Common myeloid progenitor, CD34-positive (primary cell): ENCODE measurements around the gene ABCA13.
A peak's percentile ranks its signal among the peaks of the same experiment; 100 is the strongest.

Experiments
- CTCF ChIA-PET: fragments of 350-600 bp; sonication (Branson Sonifier 250); formaldehyde crosslinking; loops from one replicate; lab custom pipeline; 2021; ENCODE audit warnings: antibody characterized with exemption; lab: Charles Lee
- POLR2A ChIA-PET: fragments of 350-600 bp; sonication (Branson Sonifier 250); formaldehyde crosslinking; loops from one replicate; lab custom pipeline; 2021; ENCODE audit warnings: antibody characterized with exemption; lab: Charles Lee
- DNase-seq, 3 donors: peaks; one replicate each; pipeline versions ENCODE4 v3.0.0 to v3.0.0-alpha.2; 2013
- H3K27ac ChIP-seq, 2 experiments: 1 replicate in 1 of 2; 2 replicates in 1 of 2; pipeline ENCODE4 v1.7.0; 2013; ENCODE audit warnings: inconsistent platforms in 2 of 2, low read length in 2 of 2, mild to moderate bottlenecking in 2 of 2, low read depth in 1 of 2, moderate library complexity in 1 of 2; ENCODE audit not compliant: severe bottlenecking in 2 of 2, insufficient read depth in 1 of 2, poor library complexity in 1 of 2
- H3K27me3 ChIP-seq, 5 experiments: replicated peaks in 2 of 5; 1 replicate in 3 of 5; 2 replicates in 2 of 5; pipeline versions ENCODE4 v1.6.1 to v1.7.0; 2013; ENCODE audit warnings: low read length in 4 of 5, mild to moderate bottlenecking in 2 of 5, moderate library complexity in 2 of 5, inconsistent platforms in 1 of 5; ENCODE audit not compliant: insufficient read depth in 5 of 5, control insufficient read depth in 4 of 5
- H3K36me3 ChIP-seq, 4 experiments: 1 replicate in 2 of 4; 2 replicates in 2 of 4; pipeline versions ENCODE4 v1.6.1 to v1.7.0; 2013; ENCODE audit warnings: low read length in 3 of 4, control low read depth in 1 of 4, mild to moderate bottlenecking in 1 of 4; ENCODE audit not compliant: control insufficient read depth in 4 of 4, insufficient read depth in 4 of 4
- H3K4me1 ChIP-seq, 4 experiments: 1 replicate in 3 of 4; 2 replicates in 1 of 4; pipeline versions ENCODE4 v1.6.1 to v1.7.1; 2013; ENCODE audit warnings: low read length in 3 of 4, mild to moderate bottlenecking in 3 of 4, control low read depth in 1 of 4, inconsistent platforms in 1 of 4, moderate library complexity in 1 of 4; ENCODE audit not compliant: control insufficient read depth in 4 of 4, insufficient read depth in 4 of 4; ENCODE audit errors: control extremely low read depth in 1 of 4
- H3K4me3 ChIP-seq, 7 experiments: 1 replicate in 4 of 7; 2 replicates in 3 of 7; pipeline versions ENCODE4 v1.5.1 to v1.7.0; 2013; ENCODE audit warnings: mild to moderate bottlenecking in 7 of 7, low read length in 6 of 7, moderate library complexity in 6 of 7, inconsistent platforms in 2 of 7, low read depth in 2 of 7, control low read depth in 1 of 7; ENCODE audit not compliant: insufficient read depth in 4 of 7, control insufficient read depth in 1 of 7; ENCODE audit errors: extremely low read depth in 1 of 7
- H3K9me3 ChIP-seq, 5 experiments: 1 replicate in 4 of 5; 2 replicates in 1 of 5; pipeline versions ENCODE4 v1.6.1 to v1.7.1; 2013; ENCODE audit warnings: low read length in 4 of 5, mild to moderate bottlenecking in 2 of 5, inconsistent platforms in 1 of 5, low read depth in 1 of 5, moderate library complexity in 1 of 5; ENCODE audit not compliant: control insufficient read depth in 4 of 5, insufficient read depth in 2 of 5; ENCODE audit errors: control extremely low read depth in 1 of 5
- WGBS: methylation state at CpG from one replicate; pipeline ENCODE4 v1.1.5; 2013; ENCODE audit not compliant: insufficient coverage; 5-methylcytosine and 5-hydroxymethylcytosine counted together

ABCA13 gene

DNA sequence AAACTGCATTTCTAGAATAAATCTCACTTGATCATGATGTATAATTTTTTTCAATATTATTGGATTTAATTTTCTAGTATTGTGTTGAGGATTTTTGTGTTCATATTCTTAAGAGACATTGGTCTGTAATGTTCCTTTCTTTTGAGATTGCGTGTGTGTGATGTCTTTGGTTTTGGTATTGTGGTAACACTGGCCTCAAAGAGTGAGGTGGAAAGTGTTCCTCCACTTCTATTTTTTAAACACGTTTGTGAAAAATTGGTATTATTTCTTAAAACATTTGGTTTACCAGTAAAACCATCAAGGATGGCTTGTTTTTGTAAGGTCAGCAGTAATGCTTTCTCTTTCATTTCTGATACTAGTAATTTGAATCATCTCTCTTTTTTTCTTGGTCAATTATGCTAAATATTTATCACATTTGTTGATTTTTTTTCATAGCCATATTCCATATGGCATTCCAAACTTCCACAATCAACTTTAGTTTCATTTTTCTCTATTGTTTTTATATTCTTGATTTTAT, 462.9 kb downstream of the ABCA13 start:
- no peak overlapping the region for H3K4me3 ChIP-seq
- H3K36me3 ChIP-seq = peaks cover 0 to 2% (median 0%) of the 10 kb centered on the region in 4 experiments
- CTCF ChIA-PET = no interaction called here
- no peaks in the 10 kb centered on the region for H3K4me1 ChIP-seq
- DNase-seq = no peak
- no CpG with 5 or more reads among the region's 2 CpGs for WGBS
- peaks cover 0 to 1% (median 0%) of the 10 kb centered on the region in 5 experiments for H3K27me3 ChIP-seq
- H3K9me3 ChIP-seq = peaks cover 0 to 2% (median 0%) of the 10 kb centered on the region in 5 experiments
- POLR2A ChIA-PET = no interaction called here
- H3K27ac ChIP-seq = no peak overlapping the region

DNA sequence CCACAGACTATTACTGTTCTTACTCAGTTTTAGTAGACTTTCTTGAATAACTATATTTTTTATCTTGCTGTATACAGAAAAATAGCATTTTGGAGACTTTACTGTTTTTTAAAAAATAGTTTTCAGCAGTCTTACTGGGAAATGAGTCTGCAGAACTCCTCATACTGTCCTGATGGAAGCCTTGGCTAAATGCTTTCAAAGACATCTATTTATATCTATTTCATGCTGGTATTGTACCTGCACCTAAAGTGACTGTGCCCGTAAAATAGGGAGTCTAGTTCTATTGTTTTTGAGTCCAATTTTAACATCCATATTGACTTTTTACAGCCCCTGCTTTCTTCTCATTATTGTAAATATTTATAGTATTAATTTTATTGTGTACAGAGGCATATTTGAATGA, 464.5 kb downstream of the ABCA13 start:
- CTCF ChIA-PET = no interaction called here
- no peak for DNase-seq
- Histone ChIP-seq H3K9me3 (peaks cover 0 to 2% (median 0%) of the 10 kb centered on the region in 5 experiments), H3K4me3 (no peak overlapping the region), H3K36me3 (peaks cover 0 to 2% (median 0%) of the 10 kb centered on the region in 4 experiments), H3K4me1 (no peaks in the 10 kb centered on the region), H3K27me3 (no peaks in the 10 kb centered on the region), H3K27ac (no peak overlapping the region)
- POLR2A ChIA-PET = no interaction called here
- no CpG with 5 or more reads among the region's 1 CpG for WGBS

DNA sequence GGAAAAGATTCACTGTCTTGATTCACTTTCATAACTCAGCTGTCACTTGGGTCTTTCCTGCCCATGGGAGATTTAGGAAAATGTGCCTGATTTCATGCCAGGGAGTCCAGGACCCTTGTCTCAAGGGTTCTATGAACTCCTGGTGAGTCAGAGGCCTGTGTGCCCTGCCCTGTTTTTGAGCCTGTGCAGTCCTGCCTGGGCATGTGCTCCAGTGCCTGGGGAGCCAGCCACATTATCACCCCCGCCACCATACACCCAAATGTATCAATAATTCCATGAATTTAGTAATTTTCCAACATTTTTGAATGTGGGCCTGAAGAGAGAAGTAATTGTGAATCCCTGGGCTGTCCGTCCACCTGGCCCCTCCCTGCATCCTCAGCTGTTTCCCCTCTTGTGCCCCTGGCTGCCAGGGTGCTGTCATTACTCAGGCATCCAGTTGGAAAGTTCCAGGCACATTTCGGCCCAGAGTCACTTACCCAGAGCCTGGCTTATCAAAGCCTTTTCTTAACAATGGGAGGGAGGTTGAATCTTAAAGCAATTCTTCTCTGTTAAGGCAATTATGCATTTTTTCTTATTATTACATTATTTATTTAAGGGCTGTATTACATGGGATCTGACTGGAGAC, 465.2 kb downstream of the ABCA13 start:
- WGBS = 100% methylated on average over 2 of the region's 3 CpGs
- no peak for DNase-seq
- H3K9me3 ChIP-seq = peaks cover 0 to 2% (median 0%) of the 10 kb centered on the region in 5 experiments
- H3K36me3 ChIP-seq = peaks cover 0 to 2% (median 0%) of the 10 kb centered on the region in 4 experiments
- H3K27ac ChIP-seq = no peak overlapping the region
- no peak overlapping the region for H3K4me3 ChIP-seq
- no peaks in the 10 kb centered on the region for H3K27me3 ChIP-seq
- ChIA-PET POLR2A (no interaction called here), CTCF (no interaction called here)
- H3K4me1 ChIP-seq = no peaks in the 10 kb centered on the region

DNA sequence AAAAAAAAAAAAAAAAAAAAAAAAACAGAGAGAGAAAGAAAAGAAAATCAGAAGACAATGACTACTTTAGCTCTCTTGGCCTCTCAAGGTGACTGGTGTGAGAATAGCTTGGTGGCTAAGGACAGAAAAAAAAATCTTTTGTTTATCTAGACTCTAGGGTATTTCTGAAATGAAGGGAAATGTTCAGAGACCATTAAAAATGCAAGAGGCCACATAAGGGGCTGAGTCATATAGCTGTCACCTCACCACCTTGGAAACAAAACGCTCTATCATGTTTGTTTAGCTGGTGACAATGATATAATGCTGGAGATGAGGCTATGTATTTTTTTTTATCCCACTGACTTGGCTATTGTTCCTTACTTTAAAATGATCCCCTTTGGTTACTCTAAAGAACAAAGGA, 466.1 kb downstream of the ABCA13 start:
- peak; percentile 13 to 67 (median 66) for DNase-seq
- Histone ChIP-seq H3K4me3 (no peak overlapping the region), H3K9me3 (no peaks in the 10 kb centered on the region), H3K36me3 (peaks cover 0 to 2% (median 0%) of the 10 kb centered on the region in 4 experiments), H3K27ac (no peak overlapping the region), H3K4me1 (no peaks in the 10 kb centered on the region), H3K27me3 (no peaks in the 10 kb centered on the region)
- CTCF ChIA-PET = no interaction called here
- WGBS = no CpG with 5 or more reads among the region's 1 CpG
- POLR2A ChIA-PET = no interaction called here

DNA sequence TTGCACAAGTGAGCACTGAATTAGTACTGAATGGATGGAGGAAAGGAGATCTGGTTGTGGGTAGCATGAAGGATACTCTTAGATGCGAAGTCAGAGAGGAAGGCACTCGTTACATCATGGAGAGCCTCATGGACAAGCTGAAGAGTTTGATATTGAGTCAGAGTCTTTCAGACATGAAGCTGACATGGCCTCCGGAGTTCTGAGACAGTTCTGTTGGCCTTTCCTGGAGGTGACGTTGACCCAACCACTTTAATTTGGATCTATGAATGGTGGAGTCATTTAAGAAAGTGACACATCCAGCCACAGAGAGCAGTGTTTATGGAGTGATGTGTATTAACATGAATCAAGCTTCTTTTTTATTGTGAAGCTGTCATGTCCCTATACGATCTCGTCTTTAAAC, 466.8 kb downstream of the ABCA13 start:
- 96% methylated on average over 4 of the region's 6 CpGs for WGBS
- ChIA-PET POLR2A (no interaction called here), CTCF (no interaction called here)
- Histone ChIP-seq H3K27me3 (no peaks in the 10 kb centered on the region), H3K4me1 (no peaks in the 10 kb centered on the region), H3K4me3 (no peak overlapping the region), H3K36me3 (peaks cover 0 to 2% (median 0%) of the 10 kb centered on the region in 4 experiments), H3K27ac (no peak overlapping the region), H3K9me3 (no peaks in the 10 kb centered on the region)
- no peak for DNase-seq

DNA sequence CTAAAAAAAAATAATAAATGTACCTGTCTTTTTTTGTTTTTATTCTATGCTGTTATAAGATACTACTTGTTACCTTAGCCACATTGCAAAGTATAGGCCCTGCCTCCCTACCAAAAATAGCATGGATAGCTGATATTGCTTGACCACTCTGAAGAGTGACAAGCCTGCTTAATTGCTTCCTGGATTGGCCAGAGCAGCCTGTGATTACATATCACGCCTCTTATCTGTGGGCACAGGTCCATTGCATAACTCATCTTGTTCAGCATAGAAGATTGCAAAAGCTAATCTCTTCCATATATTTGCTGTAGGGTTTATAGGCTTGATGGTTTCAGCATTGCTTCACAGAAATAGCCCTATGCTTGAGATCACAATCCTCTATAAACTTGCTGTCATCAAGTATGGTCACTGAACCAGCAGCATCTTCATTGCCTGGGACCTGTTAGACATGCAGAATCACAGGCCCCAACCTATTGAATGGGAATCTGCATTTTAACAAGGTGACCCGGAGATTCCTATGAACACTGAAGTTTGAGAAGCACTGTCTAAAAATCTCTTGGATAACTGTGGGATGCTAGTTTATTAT, 472.3 kb downstream of the ABCA13 start:
- Histone ChIP-seq H3K4me3 (no peak overlapping the region), H3K36me3 (peaks cover 0 to 3% (median 0%) of the 10 kb centered on the region in 4 experiments), H3K27me3 (no peaks in the 10 kb centered on the region), H3K27ac (no peak overlapping the region), H3K9me3 (no peaks in the 10 kb centered on the region), H3K4me1 (no peaks in the 10 kb centered on the region)
- POLR2A ChIA-PET = no interaction called here
- 100% methylated on average over 2 of the region's 2 CpGs for WGBS
- DNase-seq = no peak
- CTCF ChIA-PET = no interaction called here

DNA sequence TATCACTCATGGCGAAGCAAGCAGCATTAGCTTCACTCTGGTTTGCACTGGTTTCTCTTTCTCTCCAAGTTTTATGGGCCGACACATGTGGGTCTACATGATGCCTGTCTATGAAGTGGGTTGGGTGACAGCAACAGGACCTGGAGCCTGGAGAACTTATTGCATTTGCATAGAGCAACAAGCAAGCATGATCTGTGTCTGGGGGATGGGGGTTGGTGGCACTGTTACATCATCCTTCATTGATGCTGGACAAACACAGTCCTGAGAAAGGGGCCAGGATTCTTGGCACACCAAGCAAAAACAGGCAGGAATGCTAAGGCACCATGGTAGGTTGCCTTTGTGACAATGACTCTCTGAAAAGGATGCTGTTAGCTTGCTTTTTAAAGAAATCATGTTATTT, 486.9 kb downstream of the ABCA13 start:
- H3K4me3 ChIP-seq = no peak overlapping the region
- no peaks in the 10 kb centered on the region for H3K4me1 ChIP-seq
- no peaks in the 10 kb centered on the region for H3K9me3 ChIP-seq
- WGBS = 95% methylated on average over 2 of the region's 2 CpGs
- no peaks in the 10 kb centered on the region for H3K27me3 ChIP-seq
- no peaks in the 10 kb centered on the region for H3K36me3 ChIP-seq
- no peak for DNase-seq
- ChIA-PET POLR2A (no interaction called here), CTCF (no interaction called here)
- H3K27ac ChIP-seq = no peak overlapping the region
